GM12873 (cell line): ENCODE measurements around the gene FAM222B.

Source experiments
- CTCF ChIP-seq: IDR thresholded peaks from 2 replicates; pipeline ENCODE4 v1.5.1; 2012; ENCODE audit warnings: low read depth, mild to moderate bottlenecking, moderate library complexity, low read length, control low read depth; ENCODE audit not compliant: insufficient read depth; ENCODE audit errors: missing control alignments

Gene FAM222B

DNA sequence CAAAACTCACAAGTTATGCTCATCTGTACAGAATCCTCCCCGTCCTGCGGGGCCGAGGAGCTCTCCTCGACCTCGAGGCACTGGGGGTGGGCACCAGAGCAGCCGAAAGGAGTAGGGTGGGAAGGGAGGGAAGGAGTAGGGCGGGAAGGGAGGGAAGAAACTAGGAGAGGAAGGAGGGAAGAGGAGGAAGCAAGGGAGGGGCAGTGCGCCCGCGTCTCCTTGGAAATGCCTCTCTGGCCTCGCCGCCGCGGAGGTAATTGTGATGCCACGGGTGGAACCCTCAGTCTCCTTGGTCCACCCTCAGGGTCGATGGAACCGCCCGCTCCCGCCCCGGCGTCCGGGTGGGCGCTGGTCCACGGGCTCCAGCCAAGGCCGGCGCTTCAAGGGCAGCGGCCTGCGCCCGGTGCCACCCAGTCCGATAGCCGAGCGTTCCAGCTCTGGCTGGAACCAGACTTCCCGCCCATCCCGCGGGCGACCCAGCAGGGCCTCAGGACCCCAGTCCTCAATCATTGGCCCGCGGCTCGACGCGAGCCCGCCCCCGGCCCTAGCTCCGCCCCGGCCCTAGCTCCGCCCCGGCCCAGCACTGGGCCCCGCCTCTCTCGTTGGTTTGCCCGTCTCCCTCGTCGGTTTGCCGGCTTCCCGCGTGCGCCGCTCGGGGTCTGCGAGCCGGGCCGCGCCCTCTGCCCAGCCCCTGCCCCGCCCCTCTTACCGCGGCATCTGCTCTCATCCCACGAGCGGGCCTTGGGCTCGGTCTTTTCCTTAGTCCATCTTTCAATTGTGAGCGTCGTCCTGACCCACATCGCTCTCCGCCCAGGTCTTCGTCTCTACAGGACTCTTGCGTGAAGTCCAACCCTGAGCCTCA lies 131.5 kb downstream of the FAM222B start:
- no peak for TF ChIP-seq CTCF

DNA sequence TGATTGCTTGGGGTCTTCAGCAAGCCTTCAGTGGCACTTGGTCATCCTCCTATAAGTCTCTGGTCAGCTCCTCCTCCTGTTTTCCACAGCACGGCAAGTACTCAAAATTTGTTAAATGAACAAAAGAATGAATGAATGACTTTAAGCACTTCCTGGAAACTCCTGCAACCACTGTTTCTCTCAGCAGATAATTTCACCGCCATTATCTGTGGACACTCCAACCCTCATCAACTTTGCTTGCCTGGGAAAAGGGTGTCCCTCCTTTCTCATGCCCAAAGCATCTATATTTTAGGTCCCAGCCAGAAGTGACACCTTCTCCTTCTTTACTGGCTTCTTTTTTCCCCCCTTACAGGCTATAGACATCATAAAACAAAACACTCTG lies 135.3 kb downstream of the FAM222B start:
- no peak for TF ChIP-seq CTCF

GRCh38 chr17:28706471-28707338 lies 135.9 kb downstream of the FAM222B start:
- TF ChIP-seq CTCF: no peak
